ENCODE measurements around the gene POLE.
"Not testable (repeated sequence)": the region's sequence is repeated elsewhere in the genome, so short reads cannot be mapped to it uniquely, and the experiment has no call there.

The POLE gene

DNA sequence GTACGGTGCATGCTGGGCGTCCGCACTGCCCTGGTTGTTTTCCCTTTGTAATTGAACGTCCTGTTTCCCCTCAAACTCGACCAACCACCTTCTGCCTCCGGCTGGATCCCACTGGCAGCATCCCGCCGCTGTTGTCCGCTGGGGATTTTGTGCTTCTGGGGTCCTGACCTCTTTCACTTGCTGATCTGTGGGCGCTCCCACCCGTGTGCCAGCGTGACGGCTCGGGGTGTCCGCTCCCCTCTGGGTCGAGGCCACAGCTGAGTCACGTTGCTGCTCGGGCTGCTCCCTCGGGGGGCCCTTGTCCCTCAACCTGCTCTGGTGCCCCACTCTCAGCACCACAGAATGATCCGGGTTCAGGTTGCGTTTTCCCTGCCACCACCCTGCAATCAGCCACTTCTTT is 31.5 kb upstream of the POLE start:
- DNase-seq = no peak

DNA sequence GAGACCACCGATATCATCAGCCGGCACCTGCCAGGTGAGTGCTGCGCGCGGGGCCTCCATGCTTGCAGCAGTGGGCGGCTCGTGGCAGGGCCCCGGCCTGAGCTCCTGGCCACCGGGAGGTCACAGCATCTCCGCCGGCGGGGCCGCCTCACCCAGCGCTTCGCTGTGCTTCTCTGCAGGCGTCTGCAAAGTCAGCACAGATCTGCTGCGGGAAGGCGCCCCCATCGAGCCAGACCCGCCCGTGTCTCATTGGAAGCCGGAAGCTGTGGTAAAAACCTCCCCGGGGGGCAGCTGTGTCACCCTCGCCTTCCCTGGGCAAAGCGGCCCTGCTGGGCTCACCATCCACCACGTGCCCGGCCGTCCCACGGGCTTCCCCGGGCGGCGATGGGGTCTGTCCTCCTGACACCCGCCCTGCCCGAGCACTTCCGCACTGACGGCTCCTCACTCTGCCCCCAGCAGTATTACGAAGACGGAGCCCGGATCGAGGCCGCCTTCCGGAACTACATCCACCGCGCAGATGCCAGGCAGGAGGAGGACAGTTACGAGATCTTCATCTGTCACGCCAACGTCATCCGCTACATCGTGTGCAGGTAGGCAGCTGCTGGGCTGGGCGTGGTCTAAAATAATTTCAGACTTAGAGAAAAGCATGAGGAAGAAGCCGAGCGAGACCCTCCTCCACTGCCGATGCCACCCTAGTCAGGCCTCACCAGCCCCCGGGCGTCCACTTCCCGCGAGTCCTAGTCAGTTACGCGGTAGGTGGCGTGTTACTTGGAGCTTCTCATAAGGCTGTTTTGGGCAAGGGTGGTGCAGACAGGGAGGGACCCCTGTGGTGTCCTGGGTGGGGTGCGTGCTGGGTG is 30.6 kb upstream of the POLE start:
- no peak for DNase-seq

DNA sequence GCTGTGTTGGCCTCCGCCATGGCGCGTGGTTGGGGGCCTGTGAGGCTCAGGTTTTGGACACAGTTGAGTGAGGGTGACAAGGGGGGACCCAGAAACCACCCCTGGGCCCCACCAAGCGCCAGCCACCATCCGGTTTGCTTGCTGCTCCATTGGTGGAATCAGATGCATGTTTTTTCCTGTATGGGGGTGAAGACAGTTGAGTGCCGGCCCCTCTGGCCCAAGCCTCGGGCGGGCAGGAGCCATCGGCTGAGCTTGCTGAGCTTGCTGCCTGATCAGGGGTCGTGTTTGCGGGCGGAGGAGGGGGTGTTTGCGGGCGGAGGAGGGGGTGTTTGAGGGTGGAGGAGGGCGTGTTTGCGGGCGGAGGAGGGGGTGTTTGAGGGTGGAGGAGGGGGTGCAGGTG is 29.9 kb upstream of the POLE start:
- DNase-seq = no peak

DNA sequence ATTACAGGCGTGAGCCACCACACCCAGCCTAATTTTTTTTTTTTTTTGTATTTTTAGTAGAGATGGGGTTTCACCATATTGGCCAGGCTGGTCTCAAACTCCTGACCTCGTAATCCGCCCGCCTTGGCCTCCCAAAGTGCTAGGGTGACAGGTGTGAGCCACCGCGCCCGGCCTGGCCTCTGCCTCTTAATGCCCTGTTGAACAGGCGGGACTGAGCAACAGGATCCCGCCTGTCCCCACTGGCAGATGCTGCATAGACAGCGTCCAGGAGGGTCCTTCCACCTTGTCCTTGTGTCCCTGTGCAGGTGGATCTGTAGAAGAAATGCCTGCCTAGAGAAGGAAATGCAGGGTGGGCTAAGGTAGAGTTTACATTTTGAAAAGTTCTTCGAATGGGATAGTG is 29.2 kb upstream of the POLE start:
- DNase-seq = no peak

DNA sequence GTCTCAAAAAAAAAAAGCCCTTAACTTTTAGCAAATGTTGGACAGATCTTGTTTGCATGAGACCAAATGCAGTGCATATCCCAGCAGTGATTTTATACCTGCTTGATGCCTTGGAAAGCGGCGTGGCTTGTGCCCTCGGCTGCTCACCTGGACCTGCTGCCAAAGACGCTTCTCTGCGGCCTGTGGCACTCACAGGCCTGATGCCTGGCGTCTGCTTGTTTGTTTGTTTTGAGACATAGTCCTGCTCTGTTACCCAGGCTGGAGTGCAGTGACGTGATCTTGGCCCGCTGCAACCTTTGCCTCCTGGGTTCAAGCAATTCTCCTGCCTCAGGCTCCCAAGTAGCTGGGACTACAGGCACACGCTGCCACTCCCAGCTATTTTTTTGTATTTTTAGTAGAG is 28.7 kb upstream of the POLE start:
- DNase-seq = no peak

DNA sequence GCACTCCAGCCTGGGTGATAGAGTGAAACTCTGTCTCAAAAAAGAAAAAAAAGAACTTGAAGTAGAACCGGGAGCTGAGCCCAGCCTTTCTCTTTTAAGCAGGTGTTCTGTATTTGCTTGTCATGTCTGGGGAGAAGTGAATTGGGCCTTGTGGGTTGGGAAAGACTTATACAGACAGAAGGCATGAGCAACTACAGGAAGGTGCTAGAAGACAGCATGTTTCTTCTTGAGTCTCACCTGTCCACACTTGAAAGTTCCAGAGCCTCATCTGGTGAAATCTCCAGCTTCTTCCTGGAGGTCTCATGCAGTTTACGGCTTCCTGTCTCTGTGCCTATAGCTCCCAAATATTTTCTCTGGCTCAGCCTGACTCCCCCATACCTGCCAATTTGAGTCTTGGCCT is 26.0 kb upstream of the POLE start:
- DNase-seq = no peak

DNA sequence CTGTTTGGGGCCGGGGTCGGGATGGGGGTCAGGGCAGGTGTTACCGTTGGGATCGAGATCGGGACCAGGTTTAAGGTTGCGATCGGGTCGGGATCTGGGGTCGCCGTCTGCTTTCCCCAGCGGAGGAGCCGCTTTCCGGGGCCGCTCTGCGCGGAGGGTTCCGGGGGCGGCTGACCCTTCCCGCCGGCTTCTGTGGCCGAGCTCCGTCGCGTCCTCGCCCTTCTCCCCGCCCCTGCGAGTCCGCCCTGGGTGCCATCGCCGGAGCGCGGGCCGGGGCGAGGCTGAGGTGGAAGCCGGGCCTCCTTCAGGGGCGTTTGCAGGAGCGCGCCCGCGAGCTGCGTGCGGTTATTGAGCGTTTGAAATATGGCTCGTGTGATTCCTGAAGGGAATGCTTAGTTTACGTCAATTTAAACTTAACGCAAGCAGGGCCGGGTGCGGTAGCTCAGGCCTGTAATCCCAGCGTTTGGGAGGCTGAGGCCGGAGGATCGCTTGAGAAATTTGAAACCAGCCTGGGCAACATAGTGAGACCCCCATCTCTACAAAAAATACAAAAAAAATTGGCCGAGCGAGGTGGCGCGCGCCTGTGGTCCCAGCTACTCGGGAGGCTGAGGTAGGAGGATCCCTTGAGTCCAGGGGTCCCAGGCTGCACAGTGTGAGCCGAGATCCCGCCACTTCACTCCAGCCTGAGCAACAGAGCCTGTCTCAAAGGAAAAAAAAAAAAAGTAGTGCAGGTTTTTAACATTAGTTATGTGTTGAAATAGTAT is 24.1 kb upstream of the POLE start:
- peak; percentile 7 for DNase-seq

DNA sequence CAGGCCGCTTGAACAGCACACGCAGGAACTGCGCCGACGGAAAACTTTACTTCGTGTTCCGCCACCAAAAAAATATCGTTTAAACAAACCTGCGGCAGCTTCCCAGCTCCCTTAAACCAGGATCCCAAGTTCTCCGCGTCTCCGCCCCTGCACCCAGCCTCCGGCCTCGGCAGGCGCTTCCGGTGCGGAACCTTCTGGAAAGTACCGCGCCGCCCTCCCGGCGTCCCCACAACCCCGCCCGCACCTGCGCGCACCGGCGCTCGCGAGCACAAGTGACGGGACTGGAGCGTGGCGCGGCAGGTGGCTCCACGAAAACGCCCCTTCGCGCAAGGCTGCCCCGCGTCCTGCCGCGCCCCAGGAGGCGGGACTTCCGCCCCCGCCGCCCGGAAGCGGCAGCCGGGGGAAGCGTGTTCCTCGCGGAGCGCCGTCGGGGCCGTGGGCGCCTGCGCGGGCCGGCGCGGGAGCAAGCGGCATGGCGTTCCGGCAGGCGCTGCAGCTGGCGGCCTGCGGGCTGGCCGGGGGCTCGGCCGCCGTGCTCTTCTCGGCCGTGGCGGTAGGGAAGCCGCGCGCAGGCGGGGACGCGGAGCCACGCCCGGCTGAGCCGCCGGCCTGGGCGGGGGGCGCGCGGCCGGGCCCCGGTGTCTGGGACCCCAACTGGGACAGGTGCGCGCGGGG is 23.4 kb upstream of the POLE start, which contains the start of gene PGAM5:
PGAM5 (plus strand) TSS at position 438 of the 675 bp plus-strand sequence; CDS start at position 473, 35 bp downstream.
- peak; percentile 86 for DNase-seq

DNA sequence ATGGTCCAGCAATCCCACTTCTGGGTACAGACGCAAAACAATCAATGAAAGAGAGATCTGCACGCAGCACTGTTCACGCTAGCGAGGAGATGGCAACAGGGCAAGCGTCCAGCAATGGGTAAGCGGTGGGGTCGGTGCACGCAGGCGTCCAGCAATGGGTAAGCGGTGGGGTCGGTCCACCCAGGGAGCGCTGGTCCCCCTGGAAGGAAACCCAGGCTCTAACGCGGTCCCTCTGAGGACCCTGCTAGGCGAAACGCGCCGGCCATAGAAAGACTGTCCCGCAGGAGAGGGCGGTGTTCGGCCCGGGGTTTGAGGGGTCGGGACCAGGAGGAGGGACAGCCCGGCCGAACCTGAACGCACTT is 22.9 kb upstream of the POLE start:
- no peak for DNase-seq

DNA sequence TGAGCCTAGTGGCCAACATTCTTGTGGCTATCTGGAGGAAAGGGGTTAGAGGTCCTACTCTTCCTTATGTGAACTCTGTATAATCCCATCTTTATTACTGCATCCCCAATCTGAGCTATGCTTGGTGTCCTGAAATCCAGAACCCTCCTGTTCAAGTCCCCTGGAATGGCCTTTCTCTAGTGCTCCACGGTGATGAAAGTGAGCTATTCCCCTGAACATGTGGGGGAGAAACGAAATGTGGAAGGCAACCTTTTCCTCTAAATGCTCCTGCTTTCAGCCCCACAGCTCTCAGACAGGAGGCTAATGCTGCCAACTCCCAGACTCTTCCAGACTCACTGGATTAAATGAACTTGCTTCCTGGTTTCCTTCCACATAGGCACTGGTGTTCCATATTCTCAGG is 21.0 kb upstream of the POLE start:
- no peak for DNase-seq

DNA sequence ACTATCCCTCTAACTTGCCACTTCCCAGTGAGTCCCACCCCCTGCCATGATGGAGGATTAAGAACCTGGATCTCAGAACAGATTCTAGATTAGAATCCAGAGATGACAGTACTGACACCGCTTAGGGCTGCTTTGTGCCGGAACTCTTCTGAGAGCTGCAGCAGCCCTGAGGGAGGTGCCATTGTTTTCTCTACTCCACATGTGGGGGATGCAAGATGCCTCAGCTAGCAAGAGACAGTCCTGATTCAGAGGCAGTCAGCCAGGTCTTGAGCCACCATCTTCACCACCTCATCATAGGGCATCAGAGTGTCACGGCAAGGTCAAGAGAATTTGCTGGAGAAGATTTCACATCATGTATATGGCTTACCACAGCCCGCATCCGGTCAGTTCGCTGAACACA is 20.1 kb upstream of the POLE start:
- DNase-seq = no peak

DNA sequence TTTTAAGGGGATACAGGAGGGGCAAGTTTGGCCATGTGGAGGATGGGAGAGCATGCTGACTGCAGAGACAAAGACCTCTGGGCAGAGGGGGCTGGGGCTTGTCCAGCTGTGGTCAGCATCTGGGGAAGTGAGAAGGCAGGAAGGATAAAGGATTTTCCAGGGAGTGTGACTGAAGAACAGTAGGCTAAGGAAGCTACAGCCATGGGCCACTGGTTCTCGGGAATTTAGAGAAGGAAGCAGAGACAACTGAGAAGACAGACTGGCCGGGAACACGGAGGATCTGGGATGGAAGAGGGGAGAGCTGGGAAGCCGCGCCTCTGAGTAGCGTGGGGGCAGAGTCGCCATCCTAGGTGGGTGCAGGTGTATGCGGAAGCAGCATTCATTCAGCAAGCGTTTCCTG is 16.5 kb upstream of the POLE start:
- DNase-seq = no peak

DNA sequence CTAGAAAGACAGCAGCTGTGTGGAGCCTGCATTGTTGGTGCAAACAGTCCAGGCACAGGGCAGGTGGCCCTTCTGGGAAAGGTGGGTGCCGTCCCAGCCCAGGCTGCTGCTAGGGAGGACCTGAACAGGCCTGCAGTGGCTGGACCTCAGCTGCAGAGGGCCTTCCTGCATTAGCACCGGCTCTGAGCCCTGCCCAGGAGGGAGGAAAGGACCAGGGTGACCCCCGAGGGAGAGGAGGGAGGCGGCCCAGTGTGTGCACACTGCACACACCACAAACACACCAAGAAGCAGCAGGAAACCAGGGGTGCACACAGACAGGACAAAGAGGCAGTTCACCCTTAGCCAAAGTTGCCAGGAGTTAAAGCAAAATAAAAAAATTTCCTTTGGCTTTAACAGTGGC is 15.5 kb upstream of the POLE start:
- DNase-seq = no peak

DNA sequence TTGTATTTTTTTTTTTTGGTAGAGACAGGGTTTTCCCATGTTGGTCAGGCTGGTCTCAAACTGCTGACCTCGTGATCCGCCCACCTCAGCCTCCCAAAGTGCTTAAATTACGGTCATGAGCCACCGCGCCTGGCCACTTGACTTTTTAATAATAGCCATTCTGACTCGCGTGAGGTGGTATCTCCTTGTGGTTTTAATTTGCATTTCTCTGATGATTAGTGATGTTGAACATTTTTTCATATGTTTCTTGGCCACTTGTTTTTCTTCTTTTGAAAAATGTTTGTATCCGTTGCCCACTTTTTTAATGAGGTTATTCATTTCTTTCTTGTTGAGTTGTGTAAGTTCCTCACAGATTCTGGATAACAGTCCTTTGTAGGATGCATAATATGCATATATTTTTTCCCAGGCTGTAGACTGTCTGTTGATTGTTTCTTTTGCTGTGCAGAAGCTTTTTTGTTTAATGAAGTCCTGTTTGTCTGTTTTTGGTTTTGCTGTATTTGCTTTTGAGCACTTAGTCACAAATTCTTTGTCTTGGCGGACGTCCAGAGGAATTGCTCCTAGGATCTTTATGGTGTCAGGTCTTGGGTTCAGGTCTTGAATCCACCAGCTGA is 13.2 kb upstream of the POLE start:
- no peak for DNase-seq

DNA sequence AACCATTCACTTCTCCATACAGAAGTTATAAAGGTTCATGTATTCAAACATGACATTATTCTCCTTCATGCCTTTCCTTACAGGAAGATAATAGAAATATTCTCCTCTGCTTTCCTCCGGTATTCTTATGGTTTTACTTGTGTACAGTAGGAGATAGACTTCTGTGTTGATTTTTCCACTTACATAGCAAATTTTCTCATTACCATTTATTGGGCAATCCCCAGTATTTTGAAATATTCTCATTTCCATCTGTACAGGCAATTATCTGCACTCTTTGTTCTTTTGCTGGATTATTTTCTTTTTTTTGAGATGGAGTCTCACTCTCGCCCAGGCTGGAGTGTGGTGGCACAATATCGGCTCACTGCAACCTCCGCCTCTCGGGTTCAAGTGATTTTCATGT is 11.2 kb upstream of the POLE start:
- no peak for DNase-seq

DNA sequence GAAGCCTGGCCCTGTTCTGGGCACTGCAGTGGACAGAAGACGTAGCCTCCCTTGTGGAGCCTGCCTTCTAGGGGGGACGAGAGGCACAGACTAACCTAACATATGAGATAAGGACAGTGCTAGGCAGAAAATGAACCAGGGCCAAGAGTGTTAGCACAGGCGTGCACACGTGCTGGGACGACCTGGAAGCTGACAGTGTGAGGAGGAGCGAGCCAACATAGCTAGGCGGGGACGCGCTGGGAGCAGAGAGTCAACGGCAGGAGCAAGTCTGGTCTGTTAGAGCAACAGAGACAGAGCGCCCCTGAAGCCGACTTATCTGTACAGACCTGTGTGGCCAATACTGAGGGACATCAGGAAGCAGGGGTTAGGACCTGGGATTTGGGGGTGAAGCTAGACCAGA is 8.3 kb upstream of the POLE start:
- DNase-seq = no peak

DNA sequence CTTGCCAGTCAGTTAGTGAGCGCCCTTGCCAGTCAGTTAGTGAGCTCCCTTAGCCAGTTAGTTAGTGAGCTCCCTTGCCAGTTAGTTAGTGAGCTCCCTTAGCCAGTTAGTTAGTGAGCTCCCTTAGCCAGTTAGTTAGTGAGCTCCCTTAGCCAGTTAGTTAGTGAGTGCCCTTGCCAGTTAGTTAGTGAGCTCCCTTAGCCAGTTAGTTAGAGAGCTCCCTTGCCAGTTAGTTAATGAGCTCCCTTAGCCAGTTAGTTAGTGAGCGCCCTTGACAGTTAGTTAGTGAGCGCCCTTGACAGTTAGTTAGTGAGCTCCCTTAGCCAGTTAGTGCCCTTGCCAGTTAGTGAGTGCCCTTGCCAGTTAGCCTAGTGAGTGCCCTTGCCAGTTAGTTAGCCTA is 7.7 kb upstream of the POLE start:
- not testable (repeated sequence) for DNase-seq

DNA sequence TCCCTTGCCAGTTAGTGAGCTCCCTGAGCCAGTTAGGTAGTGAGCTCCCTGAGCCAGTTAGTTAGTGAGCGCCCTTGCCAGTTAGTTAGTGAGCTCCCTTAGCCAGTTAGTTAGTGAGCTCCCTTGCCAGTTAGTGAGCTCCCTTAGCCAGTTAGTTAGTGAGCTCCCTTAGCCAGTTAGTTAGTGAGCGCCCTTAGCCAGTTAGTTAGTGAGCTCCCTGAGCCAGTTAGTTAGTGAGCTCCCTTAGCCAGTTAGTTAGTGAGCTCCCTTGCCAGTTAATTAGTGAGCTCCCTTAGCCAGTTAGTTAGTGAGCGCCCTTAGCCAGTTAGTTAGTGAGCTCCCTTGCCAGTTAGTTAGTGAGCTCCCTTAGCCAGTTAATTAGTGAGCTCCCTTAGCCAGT is 4.9 kb upstream of the POLE start:
- not testable (repeated sequence) for DNase-seq

DNA sequence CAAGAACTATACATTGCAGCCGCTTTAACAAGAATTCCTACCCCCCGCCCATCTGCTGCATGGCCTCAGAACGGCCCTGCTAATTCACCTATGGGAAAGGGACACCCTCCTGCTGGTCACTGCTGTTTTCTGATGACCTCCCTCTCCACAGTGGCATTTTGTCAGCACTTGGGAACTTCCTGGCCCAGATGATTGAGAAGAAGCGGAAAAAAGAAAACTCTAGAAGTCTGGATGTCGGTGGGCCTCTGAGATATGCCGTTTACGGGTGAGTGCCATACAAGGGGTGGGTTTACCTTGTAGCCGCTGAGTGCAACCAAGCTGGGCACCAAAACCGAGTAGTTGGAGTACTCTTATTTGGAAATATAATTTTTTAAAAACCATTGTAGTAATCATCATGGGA is 3.0 kb upstream of the POLE start:
- DNase-seq = no peak

DNA sequence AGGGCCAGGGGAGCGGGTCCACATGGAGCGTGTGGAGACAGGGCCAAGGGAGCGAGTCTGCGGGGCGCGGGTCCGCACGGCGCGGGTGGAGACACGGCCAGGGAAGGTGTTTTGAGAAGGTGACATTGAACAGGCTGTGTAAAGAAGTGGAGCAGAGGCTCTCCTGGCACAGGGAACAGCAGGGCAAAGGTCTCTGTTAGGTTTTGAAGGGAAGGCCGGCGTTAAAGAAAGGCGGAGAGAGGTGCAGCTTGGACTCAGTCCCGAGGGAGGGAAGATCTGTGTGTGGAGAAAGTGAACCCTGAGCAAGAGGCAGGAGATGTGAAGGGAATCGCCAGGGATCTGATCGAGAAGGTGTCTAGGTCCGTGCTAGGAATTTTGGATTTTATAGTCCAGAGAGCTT is 2.1 kb upstream of the POLE start:
- DNase-seq = no peak

DNA sequence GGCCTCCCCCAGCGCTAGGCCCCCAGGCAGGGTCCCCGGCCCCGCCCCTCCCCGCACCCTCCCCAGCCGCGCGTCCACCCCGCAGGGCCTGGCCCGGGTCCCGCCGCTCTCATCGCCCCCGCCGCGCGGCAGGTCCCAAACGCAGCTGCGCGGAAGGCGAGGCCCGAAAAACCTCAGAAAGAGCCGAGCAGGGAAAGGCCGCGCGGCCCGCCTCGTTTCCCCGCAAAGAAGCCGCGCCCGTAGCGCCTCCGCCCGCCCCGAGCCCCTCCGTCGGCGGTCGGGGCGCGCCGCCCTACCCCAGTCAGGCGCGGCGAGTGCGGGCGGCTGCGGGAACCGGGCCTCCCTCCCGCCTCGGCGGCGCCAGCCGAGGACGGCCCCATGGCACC is 324 bp downstream of the POLE start:
- DNase-seq = no peak

DNA sequence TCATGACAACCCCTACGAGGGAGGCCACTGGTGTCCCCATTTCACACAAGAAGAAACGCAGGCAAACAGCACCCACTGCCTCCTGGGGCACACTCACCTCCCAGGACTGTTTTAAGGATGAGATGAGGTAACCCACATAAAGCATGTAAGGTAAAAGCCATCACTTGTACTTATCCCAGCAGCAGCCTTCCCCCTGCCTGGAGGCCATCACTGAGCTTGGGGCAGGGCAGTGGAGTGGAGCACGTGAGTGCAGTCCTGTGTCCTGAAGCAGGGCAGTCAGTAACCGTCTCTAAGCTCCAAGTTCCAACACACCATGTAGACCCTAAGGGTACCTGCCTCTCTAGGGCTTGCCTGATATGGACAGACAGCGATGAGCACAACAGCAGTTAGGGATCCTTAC is 1.7 kb downstream of the POLE start:
- DNase-seq = no peak

DNA sequence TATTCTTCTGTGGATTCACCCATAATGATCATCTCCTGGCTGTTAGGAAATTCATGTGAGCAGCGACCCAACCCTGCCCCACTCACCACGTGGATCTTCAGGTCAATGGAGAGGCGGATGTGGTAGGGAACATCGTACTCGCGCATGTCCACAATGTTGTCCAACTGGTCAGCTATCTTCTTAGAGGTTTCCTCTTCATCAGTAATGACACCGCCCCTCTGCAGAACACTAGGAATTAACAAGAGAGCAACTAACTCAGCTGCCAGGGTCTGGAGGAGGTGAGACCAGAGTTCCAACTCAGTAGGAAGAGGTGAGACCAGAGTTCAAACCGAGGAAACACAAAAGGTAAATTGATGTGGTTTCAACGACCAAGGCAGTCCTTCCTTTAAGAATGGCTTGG is 9.7 kb downstream of the POLE start:
- DNase-seq = no peak
